Purkinje cell (primary cell): ENCODE measurements around the gene CLCNKB. TPM values are rescaled to one million over a fixed set of nuclear protein-coding genes. Genes with fewer than 3 reads are reported as not detected.

Source experiments
- polyA plus RNA-seq: library from polyadenylated mRNA; unstranded; fragments of >200 nt; fragmentation: Nextera tagmentation; gene quantifications from 2 replicates; pipeline ENCODE4 v1.2.1, GENCODE V29; 2014

Gene CLCNKB
- not detected in 2 replicates for polyA plus RNA-seq

GRCh38 chr1:16043521-16043920, at the start of gene CLCNKB:
TSS of gene CLCNKB (plus strand) at chr1:16043782. CDS start at chr1:16044493, 711 bp downstream.

GRCh38 chr1:16017461-16018303, 25.9 kb upstream of the CLCNKB start, which contains the start of gene HSPB7:
TSS of gene HSPB7 (minus strand) at chr1:16018043. CDS start at chr1:16017963, 80 bp downstream.

DNA sequence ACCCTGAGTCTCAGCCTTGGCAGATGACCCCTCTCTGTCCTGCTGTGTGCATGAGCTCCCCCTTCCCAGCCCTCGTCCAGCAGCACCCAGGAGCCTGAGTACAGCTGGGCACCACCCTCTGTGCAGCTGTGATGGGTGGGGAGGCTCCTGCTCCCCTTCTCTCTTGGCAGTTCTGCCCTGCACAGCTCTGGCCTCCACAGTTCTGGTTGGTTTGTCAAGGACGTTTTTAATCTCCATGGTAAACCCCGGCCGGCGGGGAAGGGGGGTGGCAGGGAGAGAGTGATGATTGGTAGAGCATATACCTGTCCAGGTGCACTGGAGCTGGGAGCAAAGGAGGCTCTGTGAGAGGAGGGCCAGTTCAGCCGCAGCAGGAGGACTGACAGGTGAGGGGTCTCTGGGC, 21.9 kb upstream of the CLCNKB start, which contains the start of gene CLCNKA:
CLCNKA (plus strand) TSS at position 356 of the 400 bp plus-strand sequence. CDS start 584 bp downstream, outside the sequence.

DNA sequence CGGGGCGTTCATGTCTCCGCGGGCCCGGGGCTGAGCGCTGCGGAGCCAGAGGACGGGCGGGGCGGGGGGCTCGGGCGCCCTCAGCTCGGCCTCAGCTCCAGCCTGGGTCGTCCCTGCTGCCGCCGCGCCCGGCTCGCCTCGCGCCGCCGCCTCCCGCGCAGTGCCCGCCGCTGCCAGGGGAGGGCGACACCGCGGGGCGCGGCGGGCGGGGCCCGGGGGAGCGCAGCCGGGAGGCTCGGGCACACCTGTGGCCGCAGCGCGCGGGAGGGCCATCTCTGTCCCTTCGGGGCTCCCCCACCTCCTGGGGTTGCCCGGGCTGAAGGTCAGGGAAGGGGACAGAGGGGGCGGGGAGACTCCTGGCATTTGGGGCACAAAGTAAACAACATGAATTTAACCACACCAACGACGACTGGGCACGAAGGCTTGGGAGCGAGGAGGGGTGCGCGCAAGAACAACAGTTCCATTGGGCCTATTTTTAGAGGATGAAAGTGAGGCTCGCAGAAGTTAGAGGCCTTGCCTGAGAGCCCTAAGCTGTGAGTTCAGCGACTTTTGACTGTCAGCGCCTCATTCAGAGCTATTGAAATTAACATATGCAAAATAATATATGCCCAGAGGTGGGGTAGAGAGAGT, 30.0 kb downstream of the CLCNKB start, which contains the start of gene FAM131C:
FAM131C (minus strand) TSS at position 162 of the 630 bp plus-strand sequence. CDS start 209 bp downstream, outside the sequence.

Other genes starting within 250 kb of the CLCNKB start
- gene UQCRHL, start 236.1 kb upstream of the CLCNKB start, polyA plus RNA-seq: 11.2 and 13.8 TPM in 2 replicates
- gene SPEN, start 196.1 kb upstream of the CLCNKB start, polyA plus RNA-seq: 3.9 and 12.8 TPM in 2 replicates
- 0.32 and 2.6 TPM in 2 replicates for gene ZBTB17, start 67.7 kb upstream of the CLCNKB start, polyA plus RNA-seq
- not detected in 2 replicates for gene SRARP, start 39.5 kb upstream of the CLCNKB start, polyA plus RNA-seq
- gene HSPB7, start 25.7 kb upstream of the CLCNKB start, polyA plus RNA-seq: not detected in 2 replicates
- not detected in 2 replicates for gene CLCNKA, start 21.7 kb upstream of the CLCNKB start, polyA plus RNA-seq
- 1.3 and 2.8 TPM in 2 replicates for gene FAM131C, start 29.9 kb downstream of the CLCNKB start, polyA plus RNA-seq
- 0.22 TPM in 1 of 2 replicates, not detected in the other for gene EPHA2, start 112.3 kb downstream of the CLCNKB start, polyA plus RNA-seq
- not detected in 2 replicates for gene ARHGEF19, start 168.9 kb downstream of the CLCNKB start, polyA plus RNA-seq
- 0.20 TPM in 1 of 2 replicates, not detected in the other for gene CPLANE2, start 193.4 kb downstream of the CLCNKB start, polyA plus RNA-seq